HepG2 (cell line): ENCODE data around the gene ZBED5. TPM values are rescaled to one million over a fixed set of nuclear protein-coding genes. Genes with fewer than 3 reads are reported as not detected.

Experiments used
- DMAP1 ChIP-seq: IDR thresholded peaks from 2 replicates; pipeline ENCODE4 v1.6.1; 2016
- EEA1 ChIP-seq: sonication (generic); formaldehyde crosslinking; IDR thresholded peaks from 2 replicates; pipeline ENCODE4 v1.5.1; 2020; ENCODE audit warnings: mild to moderate bottlenecking, missing genetic modification reagents, borderline replicate concordance
- HOXD1 ChIP-seq: sonication (generic); formaldehyde crosslinking; IDR thresholded peaks from 2 replicates; pipeline ENCODE4 v1.5.0; 2020; ENCODE audit warnings: missing genetic modification reagents
- MIXL1 ChIP-seq: IDR thresholded peaks from 2 replicates; pipeline ENCODE4 v1.6.1; 2016
- PHF8 ChIP-seq: sonication (generic); formaldehyde crosslinking; IDR thresholded peaks from 2 replicates; pipeline ENCODE4 v1.5.0; 2020; ENCODE audit warnings: missing genetic modification reagents
- ZC3H4 ChIP-seq: sonication (generic); formaldehyde crosslinking; IDR thresholded peaks from 2 replicates; pipeline ENCODE4 v1.4.0; 2020; ENCODE audit warnings: missing genetic modification reagents, borderline replicate concordance
- ZNF160 ChIP-seq: sonication (generic); formaldehyde crosslinking; IDR thresholded peaks from 2 replicates; pipeline ENCODE4 v1.8.0; 2022; ENCODE audit warnings: mild to moderate bottlenecking, inconsistent platforms, missing genetic modification reagents
- ZSCAN21 ChIP-seq: sonication (generic); formaldehyde crosslinking; IDR thresholded peaks from 2 replicates; pipeline ENCODE4 v1.8.0; 2022; ENCODE audit warnings: mild to moderate bottlenecking, missing genetic modification reagents, moderate library complexity, borderline replicate concordance
- ZZZ3 ChIP-seq: sonication (generic); formaldehyde crosslinking; IDR thresholded peaks from 2 replicates; pipeline ENCODE4 v1.4.0; 2020; ENCODE audit warnings: missing genetic modification reagents, mild to moderate bottlenecking, borderline replicate concordance
- polyA plus RNA-seq, 8 experiments: library from polyadenylated mRNA; depleted of rRNA in 3 of 8; stranded (reverse) in 7 of 8; unstranded in 1 of 8; fragments of >200 nt; fragmentation: Illumina TruSeq in 4 of 8; extraction: Trizol in 4 of 8; gene quantifications; 2 replicates each; pipeline versions ENCODE4 v1.2.1 to v1.2.3, GENCODE V29; 2011 to 2016; ENCODE audit warnings: low read depth in 4 of 8, missing spikeins in 1 of 8, mixed read lengths in 1 of 8; ENCODE audit not compliant: insufficient read depth in 1 of 8
- total RNA-seq, 5 experiments: library from RNA; depleted of rRNA; stranded (reverse); fragments of >200 nt; fragmentation: Illumina TruSeq; extraction: Trizol; gene quantifications; 2 replicates each; pipeline ENCODE4 v1.2.3, GENCODE V29; 2016; ENCODE audit warnings: low read depth in 1 of 5
- TF ChIP-seq, protein P1 (sequence below): sonication (generic); formaldehyde crosslinking; IDR thresholded peaks from 2 replicates; pipeline ENCODE4 v1.5.1; 2020; ENCODE audit warnings: mild to moderate bottlenecking, missing genetic modification reagents, moderate library complexity
- TF ChIP-seq, protein P2 (sequence below), 2 experiments: fragments of 450-650 bp in 1 of 2; sonication (generic) in 1 of 2; formaldehyde crosslinking in 1 of 2; IDR thresholded peaks; 2 replicates each; pipeline versions ENCODE4 v1.6.1 to v1.8.0; 2016 to 2022; ENCODE audit warnings: antibody characterized with exemption in 1 of 2, mild to moderate bottlenecking in 1 of 2, missing genetic modification reagents in 1 of 2

Gene ZBED5
- total and polyA plus RNA-seq, 2 of the 13 experiments (the other 11 are each of a cell fraction or from before 2014, with no cell fraction given) = 18.2 to 38.6 TPM

DNA sequence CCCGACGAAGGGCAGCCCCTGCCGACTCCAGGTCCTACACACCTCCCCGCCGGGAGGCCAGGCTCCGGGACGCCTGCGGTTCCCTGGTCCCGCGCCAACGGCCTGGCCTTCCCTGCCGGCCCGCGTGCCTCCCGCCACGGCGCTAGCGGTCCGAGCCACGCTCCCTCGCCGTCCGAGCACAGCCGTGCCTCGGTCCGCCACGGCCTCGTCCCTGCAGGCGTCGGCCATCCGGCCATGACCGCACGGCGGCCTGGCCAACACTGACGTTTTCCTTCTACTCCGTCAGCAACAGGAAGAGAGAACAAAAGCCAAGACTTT, 49.7 kb downstream of the ZBED5 start (continued):
- TF ChIP-seq, protein P1, sequence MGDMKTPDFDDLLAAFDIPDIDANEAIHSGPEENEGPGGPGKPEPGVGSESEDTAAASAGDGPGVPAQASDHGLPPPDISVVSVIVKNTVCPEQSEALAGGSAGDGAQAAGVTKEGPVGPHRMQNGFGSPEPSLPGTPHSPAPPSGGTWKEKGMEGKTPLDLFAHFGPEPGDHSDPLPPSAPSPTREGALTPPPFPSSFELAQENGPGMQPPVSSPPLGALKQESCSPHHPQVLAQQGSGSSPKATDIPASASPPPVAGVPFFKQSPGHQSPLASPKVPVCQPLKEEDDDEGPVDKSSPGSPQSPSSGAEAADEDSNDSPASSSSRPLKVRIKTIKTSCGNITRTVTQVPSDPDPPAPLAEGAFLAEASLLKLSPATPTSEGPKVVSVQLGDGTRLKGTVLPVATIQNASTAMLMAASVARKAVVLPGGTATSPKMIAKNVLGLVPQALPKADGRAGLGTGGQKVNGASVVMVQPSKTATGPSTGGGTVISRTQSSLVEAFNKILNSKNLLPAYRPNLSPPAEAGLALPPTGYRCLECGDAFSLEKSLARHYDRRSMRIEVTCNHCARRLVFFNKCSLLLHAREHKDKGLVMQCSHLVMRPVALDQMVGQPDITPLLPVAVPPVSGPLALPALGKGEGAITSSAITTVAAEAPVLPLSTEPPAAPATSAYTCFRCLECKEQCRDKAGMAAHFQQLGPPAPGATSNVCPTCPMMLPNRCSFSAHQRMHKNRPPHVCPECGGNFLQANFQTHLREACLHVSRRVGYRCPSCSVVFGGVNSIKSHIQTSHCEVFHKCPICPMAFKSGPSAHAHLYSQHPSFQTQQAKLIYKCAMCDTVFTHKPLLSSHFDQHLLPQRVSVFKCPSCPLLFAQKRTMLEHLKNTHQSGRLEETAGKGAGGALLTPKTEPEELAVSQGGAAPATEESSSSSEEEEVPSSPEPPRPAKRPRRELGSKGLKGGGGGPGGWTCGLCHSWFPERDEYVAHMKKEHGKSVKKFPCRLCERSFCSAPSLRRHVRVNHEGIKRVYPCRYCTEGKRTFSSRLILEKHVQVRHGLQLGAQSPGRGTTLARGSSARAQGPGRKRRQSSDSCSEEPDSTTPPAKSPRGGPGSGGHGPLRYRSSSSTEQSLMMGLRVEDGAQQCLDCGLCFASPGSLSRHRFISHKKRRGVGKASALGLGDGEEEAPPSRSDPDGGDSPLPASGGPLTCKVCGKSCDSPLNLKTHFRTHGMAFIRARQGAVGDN (CRISPR knock-in tag) = peak; percentile 35; the same call in 1 of the 2 replicates
- TF ChIP-seq DMAP1 (CRISPR knock-in tag) (no peak), ZC3H4 (peak; percentile 60; the same call in 1 of the 2 replicates), ZSCAN21 (CRISPR knock-in tag) (0 out of 2 replicates have a peak, but pooled peaks have one; percentile 4), ZNF160 (CRISPR knock-in tag) (0 out of 2 replicates have a peak, but pooled peaks have one; percentile 43), ZZZ3 (CRISPR knock-in tag) (0 out of 2 replicates have a peak, but pooled peaks have one; percentile 14), MIXL1 (CRISPR knock-in tag) (no peak), PHF8 (CRISPR knock-in tag) (no peak; the same call in 1 of the 2 replicates), EEA1 (CRISPR knock-in tag) (no peak), HOXD1 (no peak)
- TF ChIP-seq, protein P2, sequence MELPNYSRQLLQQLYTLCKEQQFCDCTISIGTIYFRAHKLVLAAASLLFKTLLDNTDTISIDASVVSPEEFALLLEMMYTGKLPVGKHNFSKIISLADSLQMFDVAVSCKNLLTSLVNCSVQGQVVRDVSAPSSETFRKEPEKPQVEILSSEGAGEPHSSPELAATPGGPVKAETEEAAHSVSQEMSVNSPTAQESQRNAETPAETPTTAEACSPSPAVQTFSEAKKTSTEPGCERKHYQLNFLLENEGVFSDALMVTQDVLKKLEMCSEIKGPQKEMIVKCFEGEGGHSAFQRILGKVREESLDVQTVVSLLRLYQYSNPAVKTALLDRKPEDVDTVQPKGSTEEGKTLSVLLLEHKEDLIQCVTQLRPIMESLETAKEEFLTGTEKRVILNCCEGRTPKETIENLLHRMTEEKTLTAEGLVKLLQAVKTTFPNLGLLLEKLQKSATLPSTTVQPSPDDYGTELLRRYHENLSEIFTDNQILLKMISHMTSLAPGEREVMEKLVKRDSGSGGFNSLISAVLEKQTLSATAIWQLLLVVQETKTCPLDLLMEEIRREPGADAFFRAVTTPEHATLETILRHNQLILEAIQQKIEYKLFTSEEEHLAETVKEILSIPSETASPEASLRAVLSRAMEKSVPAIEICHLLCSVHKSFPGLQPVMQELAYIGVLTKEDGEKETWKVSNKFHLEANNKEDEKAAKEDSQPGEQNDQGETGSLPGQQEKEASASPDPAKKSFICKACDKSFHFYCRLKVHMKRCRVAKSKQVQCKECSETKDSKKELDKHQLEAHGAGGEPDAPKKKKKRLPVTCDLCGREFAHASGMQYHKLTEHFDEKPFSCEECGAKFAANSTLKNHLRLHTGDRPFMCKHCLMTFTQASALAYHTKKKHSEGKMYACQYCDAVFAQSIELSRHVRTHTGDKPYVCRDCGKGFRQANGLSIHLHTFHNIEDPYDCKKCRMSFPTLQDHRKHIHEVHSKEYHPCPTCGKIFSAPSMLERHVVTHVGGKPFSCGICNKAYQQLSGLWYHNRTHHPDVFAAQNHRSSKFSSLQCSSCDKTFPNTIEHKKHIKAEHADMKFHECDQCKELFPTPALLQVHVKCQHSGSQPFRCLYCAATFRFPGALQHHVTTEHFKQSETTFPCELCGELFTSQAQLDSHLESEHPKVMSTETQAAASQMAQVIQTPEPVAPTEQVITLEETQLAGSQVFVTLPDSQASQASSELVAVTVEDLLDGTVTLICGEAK (IDR thresholded peaks at IDR 0.05) = no peak
- TF ChIP-seq, protein P2 (CRISPR knock-in tag; IDR thresholded peaks at IDR 0.05) = peak; percentile 41; the same call in 1 of the 2 replicates
